HEK293 (cell line): ENCODE results near the gene MPPED1.

Experiments
- CTCF ChIA-PET: fragments of 350-600 bp; formaldehyde crosslinking; extraction: SDS; loops from one replicate; lab custom pipeline; 2021; ENCODE audit warnings: antibody characterized with exemption; lab: Yijun Ruan, JAX
- POLR2A ChIA-PET: fragments of 300-600 bp; formaldehyde crosslinking; extraction: SDS; loops from one replicate; lab custom pipeline; 2020; ENCODE audit warnings: antibody characterized with exemption, inconsistent platforms; lab: Yijun Ruan, JAX
- H3K27ac ChIP-seq: fragments of 200-500 bp; sonication (Bioruptor generic); 2 replicates; pipeline ENCODE4 v1.5.1; 2014; ENCODE audit warnings: low read depth, low read length, control low read depth, inconsistent platforms; ENCODE audit errors: extremely low read depth
- H3K36me3 ChIP-seq, 2 experiments: fragments of 200-500 bp in 1 of 2; sonication (Bioruptor generic) in 1 of 2; 1 replicate in 1 of 2; 2 replicates in 1 of 2; pipeline ENCODE4 v1.5.1; 2014 to 2017; ENCODE audit warnings: inconsistent platforms in 2 of 2, low read length in 2 of 2; ENCODE audit not compliant: control insufficient read depth in 2 of 2, insufficient read depth in 1 of 2
- H3K4me1 ChIP-seq: fragments of 200-500 bp; sonication (Bioruptor generic); 2 replicates; pipeline ENCODE4 v1.5.1; 2014; ENCODE audit warnings: mild to moderate bottlenecking, low read length, inconsistent platforms; ENCODE audit not compliant: control insufficient read depth, insufficient read depth
- H3K4me3 ChIP-seq: 2 replicates; pipeline ENCODE4 v1.5.1; 2011; ENCODE audit warnings: low read depth, mild to moderate bottlenecking, control low read depth, low read length, moderate library complexity
- H3K9me3 ChIP-seq: fragments of 200-500 bp; sonication (Bioruptor generic); 2 replicates; pipeline ENCODE4 v1.5.1; 2014; ENCODE audit warnings: low read depth, low read length, inconsistent platforms; ENCODE audit not compliant: control insufficient read depth, insufficient read depth
- HOXC10 ChIP-seq: sonication (generic); formaldehyde crosslinking; IDR thresholded peaks from 2 replicates; pipeline ENCODE4 v1.8.1; 2023; ENCODE audit warnings: mild to moderate bottlenecking, missing genetic modification reagents
- IKZF3 ChIP-seq: fragments of 450-650 bp; IDR thresholded peaks from 2 replicates; pipeline ENCODE4 v1.5.0; 2018; ENCODE audit warnings: missing biosample characterization, mild to moderate bottlenecking, missing genetic modification characterization, moderate library complexity
- KLF9 ChIP-seq: fragments of 450-650 bp; formaldehyde crosslinking; IDR thresholded peaks from 2 replicates; pipeline ENCODE4 v1.5.1; 2016; ENCODE audit warnings: missing biosample characterization, missing genetic modification characterization, low read depth
- SCRT1 ChIP-seq: fragments of 450-650 bp; formaldehyde crosslinking; IDR thresholded peaks from 2 replicates; pipeline ENCODE4 v1.5.1; 2016; ENCODE audit warnings: missing biosample characterization, missing genetic modification characterization, borderline replicate concordance
- ZBTB21 ChIP-seq: fragments of 450-650 bp; formaldehyde crosslinking; IDR thresholded peaks from 2 replicates; pipeline ENCODE4 v1.5.1; 2017; ENCODE audit warnings: missing biosample characterization, missing genetic modification characterization
- ZNF10 ChIP-seq: fragments of 450-650 bp; formaldehyde crosslinking; IDR thresholded peaks from 2 replicates; pipeline ENCODE4 v1.5.1; 2017; ENCODE audit warnings: missing biosample characterization, missing genetic modification characterization
- ZNF112 ChIP-seq: fragments of 450-650 bp; formaldehyde crosslinking; IDR thresholded peaks from 2 replicates; pipeline ENCODE4 v1.5.0; 2017; ENCODE audit warnings: missing biosample characterization, missing genetic modification characterization
- ZNF133 ChIP-seq: fragments of 450-650 bp; formaldehyde crosslinking; IDR thresholded peaks from 2 replicates; pipeline ENCODE4 v1.5.1; 2016; ENCODE audit warnings: missing biosample characterization, missing genetic modification characterization
- ZNF169 ChIP-seq: fragments of 450-650 bp; formaldehyde crosslinking; IDR thresholded peaks from 2 replicates; pipeline ENCODE4 v1.5.1; 2016; ENCODE audit warnings: missing biosample characterization, missing genetic modification characterization
- ZNF184 ChIP-seq: fragments of 450-650 bp; IDR thresholded peaks from 2 replicates; pipeline ENCODE4 v1.5.1; 2018; ENCODE audit warnings: missing biosample characterization, mild to moderate bottlenecking, missing genetic modification characterization
- ZNF302 ChIP-seq: fragments of 450-650 bp; formaldehyde crosslinking; IDR thresholded peaks from 2 replicates; pipeline ENCODE4 v1.5.1; 2016; ENCODE audit warnings: missing biosample characterization, missing genetic modification characterization, low read depth
- ZNF366 ChIP-seq: fragments of 450-650 bp; formaldehyde crosslinking; conservative IDR thresholded peaks from 2 replicates; pipeline ENCODE4 v1.5.1; 2016; ENCODE audit warnings: missing biosample characterization, missing genetic modification characterization
- ZNF423 ChIP-seq: fragments of 450-650 bp; formaldehyde crosslinking; IDR thresholded peaks from 2 replicates; pipeline ENCODE4 v1.5.1; 2016; ENCODE audit warnings: missing biosample characterization, missing genetic modification characterization
- ZNF585B ChIP-seq: fragments of 450-650 bp; formaldehyde crosslinking; IDR thresholded peaks from 2 replicates; pipeline ENCODE4 v1.5.1; 2016; ENCODE audit warnings: missing biosample characterization, missing genetic modification characterization
- ZNF596 ChIP-seq: fragments of 450-650 bp; IDR thresholded peaks from 2 replicates; pipeline ENCODE4 v1.5.0; 2018; ENCODE audit warnings: missing biosample characterization, mild to moderate bottlenecking, missing genetic modification characterization, moderate library complexity
- ZNF623 ChIP-seq: fragments of 450-650 bp; formaldehyde crosslinking; IDR thresholded peaks from 2 replicates; pipeline ENCODE4 v1.5.1; 2016; ENCODE audit warnings: missing biosample characterization, missing genetic modification characterization
- ZNF677 ChIP-seq: fragments of 450-650 bp; IDR thresholded peaks from 2 replicates; pipeline ENCODE4 v1.5.0; 2018; ENCODE audit warnings: missing biosample characterization, mild to moderate bottlenecking, missing genetic modification characterization, moderate library complexity
- ZNF707 ChIP-seq: fragments of 450-650 bp; formaldehyde crosslinking; IDR thresholded peaks from 2 replicates; pipeline ENCODE4 v1.5.1; 2016; ENCODE audit warnings: missing biosample characterization, missing genetic modification characterization
- ZNF76 ChIP-seq: fragments of 450-650 bp; formaldehyde crosslinking; IDR thresholded peaks from 2 replicates; pipeline ENCODE4; 2016; ENCODE audit warnings: low read depth, missing biosample characterization, missing genetic modification characterization, borderline replicate concordance
- ZSCAN16 ChIP-seq: fragments of 450-650 bp; formaldehyde crosslinking; IDR thresholded peaks from 2 replicates; pipeline ENCODE4 v1.5.1; 2016; ENCODE audit warnings: missing biosample characterization, missing genetic modification characterization
- ZSCAN30 ChIP-seq: fragments of 450-650 bp; IDR thresholded peaks from 2 replicates; pipeline ENCODE4 v1.5.1; 2018; ENCODE audit warnings: missing biosample characterization, mild to moderate bottlenecking, missing genetic modification characterization, moderate library complexity
- ZXDB ChIP-seq: fragments of 450-650 bp; formaldehyde crosslinking; IDR thresholded peaks from 2 replicates; pipeline ENCODE4 v1.5.1; 2016; ENCODE audit warnings: missing biosample characterization, missing genetic modification characterization
- TF ChIP-seq, protein P1 (sequence below): fragments of 450-650 bp; formaldehyde crosslinking; IDR thresholded peaks from 2 replicates; pipeline ENCODE4 v1.5.1; 2016; ENCODE audit warnings: missing biosample characterization, missing genetic modification characterization
- TF ChIP-seq, protein P2 (sequence below): fragments of 450-650 bp; formaldehyde crosslinking; IDR thresholded peaks from 2 replicates; pipeline ENCODE4 v1.5.1; 2016; ENCODE audit warnings: missing biosample characterization, missing genetic modification characterization
- TF ChIP-seq, protein P3 (sequence below): fragments of 450-650 bp; formaldehyde crosslinking; IDR thresholded peaks from 2 replicates; pipeline ENCODE4 v1.5.0; 2017; ENCODE audit warnings: missing biosample characterization, missing genetic modification characterization, borderline replicate concordance

MPPED1 gene

DNA sequence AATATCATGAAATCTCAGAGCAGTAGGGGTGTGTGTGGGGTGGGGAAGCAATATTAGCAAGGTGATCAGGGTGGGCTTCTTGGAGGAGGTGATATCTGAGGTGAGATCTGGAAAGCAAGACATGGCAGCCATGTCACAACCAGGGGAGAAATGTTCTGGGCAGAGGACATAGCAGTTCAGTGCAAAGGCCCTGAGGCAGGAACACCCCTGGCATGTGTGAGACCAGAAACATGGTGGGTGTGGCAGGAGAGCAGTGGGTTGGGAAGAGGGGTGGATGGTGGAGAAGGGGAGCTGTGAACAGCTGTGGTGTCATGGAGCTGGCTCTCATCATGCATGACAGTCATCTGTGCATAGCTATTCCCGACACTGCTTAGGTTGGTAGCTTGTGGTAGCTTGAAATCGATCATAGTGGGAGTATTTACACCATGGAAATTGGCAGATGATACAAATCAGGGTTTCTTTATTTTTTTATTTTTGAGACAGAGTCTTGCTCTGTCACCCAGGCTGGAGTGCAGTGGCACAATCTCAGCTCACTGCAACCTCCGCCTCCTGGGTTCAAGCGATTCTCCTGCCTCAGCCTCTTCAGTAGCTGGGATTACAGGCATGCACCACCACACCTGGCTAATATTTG is 17.9 kb upstream of the MPPED1 start:
- Histone ChIP-seq H3K27ac (no peak overlapping the region), H3K4me3 (no peak overlapping the region), H3K9me3 (no peaks in the 10 kb centered on the region; the same call in 1 of the 2 replicates), H3K36me3 (no peaks in the 10 kb centered on the region)
- POLR2A ChIA-PET: no interaction called here
- CTCF ChIA-PET: interaction anchor here (0.6 to 2.8 kb wide), 3 partner anchors 47 to 162 kb away, joined by 3 to 7 read pairs (median 3); no protein-coding TSS in a partner anchor
- TF ChIP-seq, protein P1, sequence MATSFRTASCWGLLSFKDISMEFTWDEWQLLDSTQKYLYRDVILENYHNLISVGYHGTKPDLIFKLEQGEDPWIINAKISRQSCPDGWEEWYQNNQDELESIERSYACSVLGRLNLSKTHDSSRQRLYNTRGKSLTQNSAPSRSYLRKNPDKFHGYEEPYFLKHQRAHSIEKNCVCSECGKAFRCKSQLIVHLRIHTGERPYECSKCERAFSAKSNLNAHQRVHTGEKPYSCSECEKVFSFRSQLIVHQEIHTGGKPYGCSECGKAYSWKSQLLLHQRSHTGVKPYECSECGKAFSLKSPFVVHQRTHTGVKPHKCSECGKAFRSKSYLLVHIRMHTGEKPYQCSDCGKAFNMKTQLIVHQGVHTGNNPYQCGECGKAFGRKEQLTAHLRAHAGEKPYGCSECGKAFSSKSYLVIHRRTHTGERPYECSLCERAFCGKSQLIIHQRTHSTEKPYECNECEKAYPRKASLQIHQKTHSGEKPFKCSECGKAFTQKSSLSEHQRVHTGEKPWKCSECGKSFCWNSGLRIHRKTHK (tag by site-specific recombination): no peak
- peak; percentile 97 for TF ChIP-seq ZNF112 (tag by site-specific recombination)
- TF ChIP-seq ZSCAN16 (tag by site-specific recombination): no peak
- TF ChIP-seq ZNF302 (tag by site-specific recombination): no peak
- TF ChIP-seq ZNF585B (tag by site-specific recombination): no peak
- TF ChIP-seq ZNF184 (tag by site-specific recombination): no peak
- TF ChIP-seq ZNF366 (tag by site-specific recombination): no peak
- TF ChIP-seq ZNF423: no peak
- TF ChIP-seq KLF9 (tag by site-specific recombination): 0 out of 2 replicates have a peak, but pooled peaks have one; percentile 20
- TF ChIP-seq SCRT1 (tag by site-specific recombination): no peak
- no peak for TF ChIP-seq HOXC10
- TF ChIP-seq, protein P2, sequence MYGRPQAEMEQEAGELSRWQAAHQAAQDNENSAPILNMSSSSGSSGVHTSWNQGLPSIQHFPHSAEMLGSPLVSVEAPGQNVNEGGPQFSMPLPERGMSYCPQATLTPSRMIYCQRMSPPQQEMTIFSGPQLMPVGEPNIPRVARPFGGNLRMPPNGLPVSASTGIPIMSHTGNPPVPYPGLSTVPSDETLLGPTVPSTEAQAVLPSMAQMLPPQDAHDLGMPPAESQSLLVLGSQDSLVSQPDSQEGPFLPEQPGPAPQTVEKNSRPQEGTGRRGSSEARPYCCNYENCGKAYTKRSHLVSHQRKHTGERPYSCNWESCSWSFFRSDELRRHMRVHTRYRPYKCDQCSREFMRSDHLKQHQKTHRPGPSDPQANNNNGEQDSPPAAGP (tag by site-specific recombination): no peak
- TF ChIP-seq ZBTB21 (tag by site-specific recombination): no peak
- peak; percentile 96 for TF ChIP-seq ZNF623
- TF ChIP-seq ZNF707 (tag by site-specific recombination): no peak
- TF ChIP-seq ZSCAN30: no peak
- TF ChIP-seq, all 188 proteins: peak for 3
- H3K4me1 ChIP-seq: no peaks in the 10 kb centered on the region

DNA sequence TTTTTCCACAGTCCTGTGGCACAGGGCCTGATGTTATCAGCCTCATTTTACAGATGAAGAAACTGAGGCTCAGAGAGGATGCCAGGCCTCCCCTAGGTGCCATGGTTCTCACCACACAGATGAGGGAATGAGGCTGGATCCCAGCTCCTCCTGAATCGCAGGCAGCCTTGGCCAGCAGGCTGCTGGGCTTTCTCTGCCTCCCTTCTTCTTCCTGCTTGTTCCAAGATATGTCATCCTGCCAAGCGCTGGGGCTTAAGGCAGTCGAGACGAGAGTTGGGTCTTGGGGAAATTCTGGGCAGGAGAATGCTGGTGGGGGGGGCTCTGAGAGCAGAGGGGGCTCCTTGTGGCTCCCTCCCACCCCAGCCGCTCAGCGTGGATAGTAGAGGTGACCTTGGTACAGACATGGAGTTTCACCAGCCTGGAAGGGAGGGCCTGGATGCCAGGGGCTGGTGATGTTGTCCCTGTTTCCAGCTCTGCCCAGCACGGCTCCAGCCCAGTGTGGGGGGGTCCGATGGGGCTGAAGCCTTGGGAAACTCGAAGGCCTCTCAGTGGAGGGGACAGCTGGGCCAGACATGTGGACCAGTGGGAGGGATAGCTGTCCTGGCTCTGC is 16.6 kb upstream of the MPPED1 start:
- POLR2A ChIA-PET: no interaction called here
- TF ChIP-seq ZNF677 (tag by site-specific recombination) (no peak), ZNF169 (no peak)
- no peak overlapping the region for H3K27ac ChIP-seq
- no peaks in the 10 kb centered on the region; the same call in 1 of the 2 replicates for H3K9me3 ChIP-seq
- H3K4me3 ChIP-seq: no peak overlapping the region
- no peaks in the 10 kb centered on the region for H3K4me1 ChIP-seq
- no peaks in the 10 kb centered on the region for H3K36me3 ChIP-seq
- CTCF ChIA-PET: interaction anchor here (0.7 to 2.8 kb wide), 4 partner anchors 34 to 163 kb away, joined by 3 to 7 read pairs (median 3); no protein-coding TSS in a partner anchor

DNA sequence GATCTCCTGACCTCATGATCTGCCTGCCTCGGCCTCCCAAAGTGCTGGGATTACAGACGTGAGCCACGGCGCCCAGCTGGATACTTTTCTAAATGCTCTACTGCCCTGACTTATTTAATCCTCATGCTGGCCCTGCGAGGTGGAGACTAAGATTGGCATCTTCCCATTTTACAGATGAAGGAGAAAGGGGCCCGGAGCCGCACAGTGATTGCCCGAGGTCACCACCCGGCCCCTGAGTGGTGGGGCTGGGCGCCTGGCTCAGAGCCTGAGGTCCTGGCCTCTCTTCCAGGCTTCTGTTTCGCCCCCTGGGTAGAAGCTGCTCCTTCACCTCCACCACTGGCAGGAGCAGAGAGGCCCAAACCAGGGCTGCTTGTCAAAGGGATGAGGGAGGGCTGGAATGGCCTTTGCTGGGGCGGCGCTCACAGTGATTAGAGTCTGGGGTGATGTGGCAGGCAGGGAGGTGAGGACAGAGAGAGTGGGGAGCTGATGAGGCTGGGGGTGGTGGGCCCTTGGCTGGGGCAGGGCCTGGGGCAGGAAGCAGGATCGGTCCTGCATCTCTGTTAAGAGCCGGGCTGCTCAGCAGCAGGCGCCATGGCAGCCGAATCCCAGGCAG is 15.4 kb upstream of the MPPED1 start:
- no peaks in the 10 kb centered on the region for H3K9me3 ChIP-seq
- POLR2A ChIA-PET: no interaction called here
- no peak overlapping the region for H3K27ac ChIP-seq
- no peak overlapping the region for H3K4me3 ChIP-seq
- CTCF ChIA-PET: interaction anchor here (0.7 kb wide), 1 partner anchor 424 kb away, joined by 3 read pairs; no protein-coding TSS in a partner anchor
- H3K4me1 ChIP-seq: no peaks in the 10 kb centered on the region
- no peaks in the 10 kb centered on the region for H3K36me3 ChIP-seq
- TF ChIP-seq, protein P3, sequence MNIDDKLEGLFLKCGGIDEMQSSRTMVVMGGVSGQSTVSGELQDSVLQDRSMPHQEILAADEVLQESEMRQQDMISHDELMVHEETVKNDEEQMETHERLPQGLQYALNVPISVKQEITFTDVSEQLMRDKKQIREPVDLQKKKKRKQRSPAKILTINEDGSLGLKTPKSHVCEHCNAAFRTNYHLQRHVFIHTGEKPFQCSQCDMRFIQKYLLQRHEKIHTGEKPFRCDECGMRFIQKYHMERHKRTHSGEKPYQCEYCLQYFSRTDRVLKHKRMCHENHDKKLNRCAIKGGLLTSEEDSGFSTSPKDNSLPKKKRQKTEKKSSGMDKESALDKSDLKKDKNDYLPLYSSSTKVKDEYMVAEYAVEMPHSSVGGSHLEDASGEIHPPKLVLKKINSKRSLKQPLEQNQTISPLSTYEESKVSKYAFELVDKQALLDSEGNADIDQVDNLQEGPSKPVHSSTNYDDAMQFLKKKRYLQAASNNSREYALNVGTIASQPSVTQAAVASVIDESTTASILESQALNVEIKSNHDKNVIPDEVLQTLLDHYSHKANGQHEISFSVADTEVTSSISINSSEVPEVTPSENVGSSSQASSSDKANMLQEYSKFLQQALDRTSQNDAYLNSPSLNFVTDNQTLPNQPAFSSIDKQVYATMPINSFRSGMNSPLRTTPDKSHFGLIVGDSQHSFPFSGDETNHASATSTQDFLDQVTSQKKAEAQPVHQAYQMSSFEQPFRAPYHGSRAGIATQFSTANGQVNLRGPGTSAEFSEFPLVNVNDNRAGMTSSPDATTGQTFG (tag by site-specific recombination): no peak
- TF ChIP-seq, protein P1 (tag by site-specific recombination): no peak
- no peak for TF ChIP-seq ZNF133 (tag by site-specific recombination)
- no peak for TF ChIP-seq ZXDB (tag by site-specific recombination)
- no peak for TF ChIP-seq IKZF3 (tag by site-specific recombination)
- TF ChIP-seq ZNF596 (tag by site-specific recombination): no peak
- TF ChIP-seq ZNF10 (tag by site-specific recombination): no peak
- TF ChIP-seq ZNF76: no peak
- no peak for TF ChIP-seq ZNF302 (tag by site-specific recombination)
